ENCODE results near the gene KRT77.

- no peak for TF ChIP-seq ZNF274 (IDR thresholded peaks at IDR 0.05; ENCODE audit: low read depth, low read length)
- TF ChIP-seq SUZ12 (IDR thresholded peaks at IDR 0.05; ENCODE audit: extremely low read depth, insufficient read depth, insufficient read length), result no peak
- no peak for TF ChIP-seq YY1 (IDR thresholded peaks at IDR 0.05; ENCODE audit: insufficient read depth, insufficient read length)
Measured at GRCh38 chr12:52672321-52672933, 30.9 kb downstream of the KRT77 start.
